NCI-H82 treated with DMSO at 0.1 percent for 48 hours (cell line): Measurements from ENCODE around the gene PICK1.
"Not testable (repeated sequence)": the region's sequence is repeated elsewhere in the genome, so short reads cannot be mapped to it uniquely, and the experiment has no call there.

Experiments
- DNase-seq: peaks from one replicate; lab custom pipeline; 2025; ENCODE audit not compliant: unreplicated experiment; lab: John Stamatoyannopoulos, UW

The PICK1 gene

GRCh38 chr22:38030311-38031133 lies 26.7 kb upstream of the PICK1 start:
- DNase-seq, result no peak

GRCh38 chr22:38031491-38031890 lies 25.7 kb upstream of the PICK1 start:
- no peak for DNase-seq

GRCh38 chr22:38032681-38033521 lies 24.3 kb upstream of the PICK1 start:
- no peak for DNase-seq

GRCh38 chr22:38033522-38034277 lies 23.5 kb upstream of the PICK1 start:
- DNase-seq, result no peak

GRCh38 chr22:38034278-38034882 lies 22.8 kb upstream of the PICK1 start:
- DNase-seq, result no peak

- no peak for DNase-seq
Observed at GRCh38 chr22:38034884-38035529, 22.2 kb upstream of the PICK1 start.

- DNase-seq, result no peak
Observed at GRCh38 chr22:38035530-38035885, 21.7 kb upstream of the PICK1 start.

- DNase-seq, result no peak
Observed at GRCh38 chr22:38036392-38037062, 20.7 kb upstream of the PICK1 start.

- DNase-seq, result not testable (repeated sequence)
Observed at GRCh38 chr22:38037367-38038150, 19.6 kb upstream of the PICK1 start.

- DNase-seq, result no peak
Observed at GRCh38 chr22:38038426-38038825, 18.8 kb upstream of the PICK1 start.

- no peak for DNase-seq
Observed at GRCh38 chr22:38038890-38039812, 18.1 kb upstream of the PICK1 start.

GRCh38 chr22:38040953-38041759 lies 16.0 kb upstream of the PICK1 start:
- no peak for DNase-seq

GRCh38 chr22:38041760-38042487 lies 15.3 kb upstream of the PICK1 start:
- no peak for DNase-seq

- DNase-seq, result no peak
Observed at GRCh38 chr22:38042488-38042790, 14.8 kb upstream of the PICK1 start.

- DNase-seq, result no peak
Observed at GRCh38 chr22:38043151-38044039, 13.8 kb upstream of the PICK1 start.
